HL-60 (cell line): ENCODE measurements around the gene ZNF277.

Experiments
- GABPA ChIP-seq: IDR thresholded peaks from 2 replicates; pipeline ENCODE4 v1.6.1; 2012; ENCODE audit warnings: low read depth
- SPI1 ChIP-seq: IDR thresholded peaks from 2 replicates; pipeline ENCODE4 v1.6.1; 2012; ENCODE audit warnings: low read depth, mild to moderate bottlenecking, borderline replicate concordance
- TF ChIP-seq, protein P1 (sequence below): IDR thresholded peaks from one replicate; pipeline ENCODE4 v1.5.1; 2011; ENCODE audit warnings: low read length, control low read depth, inconsistent platforms; ENCODE audit not compliant: insufficient read depth
- TF ChIP-seq, protein P2 (sequence below): IDR thresholded peaks from 2 replicates; pipeline ENCODE4 v1.6.1; 2012; ENCODE audit warnings: low read depth; ENCODE audit not compliant: insufficient replicate concordance

DNA sequence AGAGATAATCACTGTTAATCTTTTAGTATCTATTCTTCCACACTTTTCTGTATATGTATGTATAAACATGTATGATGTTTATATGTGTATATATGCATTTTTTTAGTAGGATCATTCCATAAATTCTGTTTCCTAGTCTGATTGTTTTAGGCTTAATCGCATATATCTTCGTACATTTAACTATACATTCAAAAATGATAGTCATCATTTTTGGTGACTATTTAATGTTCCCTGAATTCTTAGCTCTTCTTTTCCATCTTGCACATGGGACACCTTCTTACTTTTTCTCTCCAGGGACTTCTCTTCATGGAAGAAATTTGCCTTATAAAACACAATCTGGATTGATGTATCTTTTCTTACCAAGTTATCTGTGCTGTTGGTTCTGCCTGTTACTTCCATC, 42.1 kb downstream of the ZNF277 start:
- TF ChIP-seq, protein P1, sequence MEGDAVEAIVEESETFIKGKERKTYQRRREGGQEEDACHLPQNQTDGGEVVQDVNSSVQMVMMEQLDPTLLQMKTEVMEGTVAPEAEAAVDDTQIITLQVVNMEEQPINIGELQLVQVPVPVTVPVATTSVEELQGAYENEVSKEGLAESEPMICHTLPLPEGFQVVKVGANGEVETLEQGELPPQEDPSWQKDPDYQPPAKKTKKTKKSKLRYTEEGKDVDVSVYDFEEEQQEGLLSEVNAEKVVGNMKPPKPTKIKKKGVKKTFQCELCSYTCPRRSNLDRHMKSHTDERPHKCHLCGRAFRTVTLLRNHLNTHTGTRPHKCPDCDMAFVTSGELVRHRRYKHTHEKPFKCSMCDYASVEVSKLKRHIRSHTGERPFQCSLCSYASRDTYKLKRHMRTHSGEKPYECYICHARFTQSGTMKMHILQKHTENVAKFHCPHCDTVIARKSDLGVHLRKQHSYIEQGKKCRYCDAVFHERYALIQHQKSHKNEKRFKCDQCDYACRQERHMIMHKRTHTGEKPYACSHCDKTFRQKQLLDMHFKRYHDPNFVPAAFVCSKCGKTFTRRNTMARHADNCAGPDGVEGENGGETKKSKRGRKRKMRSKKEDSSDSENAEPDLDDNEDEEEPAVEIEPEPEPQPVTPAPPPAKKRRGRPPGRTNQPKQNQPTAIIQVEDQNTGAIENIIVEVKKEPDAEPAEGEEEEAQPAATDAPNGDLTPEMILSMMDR = no peak
- TF ChIP-seq SPI1 = no peak
- TF ChIP-seq GABPA = no peak
- TF ChIP-seq, protein P2, sequence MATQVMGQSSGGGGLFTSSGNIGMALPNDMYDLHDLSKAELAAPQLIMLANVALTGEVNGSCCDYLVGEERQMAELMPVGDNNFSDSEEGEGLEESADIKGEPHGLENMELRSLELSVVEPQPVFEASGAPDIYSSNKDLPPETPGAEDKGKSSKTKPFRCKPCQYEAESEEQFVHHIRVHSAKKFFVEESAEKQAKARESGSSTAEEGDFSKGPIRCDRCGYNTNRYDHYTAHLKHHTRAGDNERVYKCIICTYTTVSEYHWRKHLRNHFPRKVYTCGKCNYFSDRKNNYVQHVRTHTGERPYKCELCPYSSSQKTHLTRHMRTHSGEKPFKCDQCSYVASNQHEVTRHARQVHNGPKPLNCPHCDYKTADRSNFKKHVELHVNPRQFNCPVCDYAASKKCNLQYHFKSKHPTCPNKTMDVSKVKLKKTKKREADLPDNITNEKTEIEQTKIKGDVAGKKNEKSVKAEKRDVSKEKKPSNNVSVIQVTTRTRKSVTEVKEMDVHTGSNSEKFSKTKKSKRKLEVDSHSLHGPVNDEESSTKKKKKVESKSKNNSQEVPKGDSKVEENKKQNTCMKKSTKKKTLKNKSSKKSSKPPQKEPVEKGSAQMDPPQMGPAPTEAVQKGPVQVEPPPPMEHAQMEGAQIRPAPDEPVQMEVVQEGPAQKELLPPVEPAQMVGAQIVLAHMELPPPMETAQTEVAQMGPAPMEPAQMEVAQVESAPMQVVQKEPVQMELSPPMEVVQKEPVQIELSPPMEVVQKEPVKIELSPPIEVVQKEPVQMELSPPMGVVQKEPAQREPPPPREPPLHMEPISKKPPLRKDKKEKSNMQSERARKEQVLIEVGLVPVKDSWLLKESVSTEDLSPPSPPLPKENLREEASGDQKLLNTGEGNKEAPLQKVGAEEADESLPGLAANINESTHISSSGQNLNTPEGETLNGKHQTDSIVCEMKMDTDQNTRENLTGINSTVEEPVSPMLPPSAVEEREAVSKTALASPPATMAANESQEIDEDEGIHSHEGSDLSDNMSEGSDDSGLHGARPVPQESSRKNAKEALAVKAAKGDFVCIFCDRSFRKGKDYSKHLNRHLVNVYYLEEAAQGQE = no peak
